Uterus (tissue), 2 donors: ENCODE results near the gene MOGAT1.

Source experiments
- CTCF ChIP-seq, 4 experiments: fragments of 200-600 bp in 2 of 4; fragments of 450-650 bp in 2 of 4; sonication (generic) in 2 of 4; IDR thresholded peaks; one replicate each; pipeline ENCODE4 v1.5.1; 2016 to 2019; ENCODE audit warnings: antibody characterized with exemption in 4 of 4, mild to moderate bottlenecking in 2 of 4, moderate library complexity in 1 of 4
- POLR2A ChIP-seq, 2 donors: fragments of 450-650 bp; IDR thresholded peaks; one replicate each; pipeline ENCODE4 v1.6.1; 2016; ENCODE audit warnings: antibody characterized with exemption in 2 of 2, mild to moderate bottlenecking in 1 of 2, moderate library complexity in 1 of 2

- TF ChIP-seq CTCF (IDR thresholded peaks at IDR 0.05) (no peak), POLR2A (IDR thresholded peaks at IDR 0.05) (no peak)
These were observed 65.5 kb downstream of the MOGAT1 start for GRCh38 chr2:222736924-222737323.
